HG03280 (cell line): ENCODE data around the gene WSCD1.

Experiments
- ATAC-seq: cut with Tn5 transposase; IDR thresholded peaks from one replicate; pipeline ENCODE4 v1.9.1; 2021; ENCODE audit warnings: mild to moderate bottlenecking, moderate library complexity; ENCODE audit not compliant: unreplicated experiment

Gene WSCD1

DNA sequence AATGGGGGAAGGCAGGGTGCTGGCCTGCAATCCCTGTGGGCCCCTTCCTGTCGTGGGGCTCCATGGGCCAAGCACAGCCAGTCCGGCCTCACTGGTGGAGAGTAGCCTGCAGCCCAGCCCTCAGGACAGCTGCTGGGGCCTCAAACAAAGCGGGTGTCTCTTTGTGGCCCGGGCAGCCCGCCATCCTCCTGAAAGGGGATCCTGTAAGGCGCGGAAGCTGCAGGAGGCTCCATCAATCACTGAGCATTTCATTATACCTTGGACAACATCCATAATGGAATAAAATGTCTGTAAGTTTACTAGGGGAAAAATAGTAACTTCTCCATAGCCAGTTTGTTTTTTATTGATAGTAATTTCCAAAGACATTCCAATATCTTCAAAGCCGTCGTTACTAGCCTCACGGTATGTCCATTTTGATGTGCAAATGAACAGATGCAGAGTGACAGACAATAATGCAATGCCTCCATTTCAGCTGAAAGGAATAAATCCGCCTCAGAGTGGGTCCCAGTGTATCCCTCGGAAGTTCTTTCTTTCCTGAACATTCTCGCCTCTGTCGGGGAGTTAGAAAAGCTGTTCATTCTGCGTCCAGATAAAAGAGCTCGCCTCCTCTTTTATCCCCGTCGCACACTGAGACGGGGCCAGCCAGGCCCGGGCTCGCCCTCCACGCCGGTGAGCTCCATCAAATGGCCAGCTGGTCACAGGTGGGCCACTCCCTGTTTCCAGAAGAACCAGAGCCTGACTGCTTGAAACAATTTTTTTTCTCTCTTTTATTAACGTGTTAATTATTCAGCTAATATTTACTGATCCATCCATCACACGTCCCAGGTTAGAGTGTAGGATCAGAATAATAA lies 14.4 kb downstream of the WSCD1 start:
- ATAC-seq: no peak

DNA sequence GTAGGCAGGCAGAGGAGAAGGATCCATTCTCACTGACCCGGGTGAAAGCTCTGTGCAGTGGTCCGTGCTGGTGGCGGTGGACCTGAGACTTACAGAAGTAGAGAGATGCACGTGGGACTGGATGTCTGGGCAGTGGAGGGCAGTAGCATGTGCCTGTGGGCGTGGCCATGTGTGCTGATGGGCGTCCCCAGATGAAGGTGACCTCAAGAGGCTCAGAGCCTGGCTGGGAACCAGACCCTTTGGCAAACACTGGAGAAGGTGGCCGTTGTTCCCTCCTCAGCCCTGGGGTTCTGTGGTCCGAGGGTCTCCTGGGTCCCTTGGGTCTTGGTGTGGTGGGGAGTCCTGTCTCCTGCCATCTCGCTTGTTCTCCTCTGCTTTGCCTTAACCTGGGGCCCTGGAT lies 15.6 kb downstream of the WSCD1 start:
- no peak for ATAC-seq

DNA sequence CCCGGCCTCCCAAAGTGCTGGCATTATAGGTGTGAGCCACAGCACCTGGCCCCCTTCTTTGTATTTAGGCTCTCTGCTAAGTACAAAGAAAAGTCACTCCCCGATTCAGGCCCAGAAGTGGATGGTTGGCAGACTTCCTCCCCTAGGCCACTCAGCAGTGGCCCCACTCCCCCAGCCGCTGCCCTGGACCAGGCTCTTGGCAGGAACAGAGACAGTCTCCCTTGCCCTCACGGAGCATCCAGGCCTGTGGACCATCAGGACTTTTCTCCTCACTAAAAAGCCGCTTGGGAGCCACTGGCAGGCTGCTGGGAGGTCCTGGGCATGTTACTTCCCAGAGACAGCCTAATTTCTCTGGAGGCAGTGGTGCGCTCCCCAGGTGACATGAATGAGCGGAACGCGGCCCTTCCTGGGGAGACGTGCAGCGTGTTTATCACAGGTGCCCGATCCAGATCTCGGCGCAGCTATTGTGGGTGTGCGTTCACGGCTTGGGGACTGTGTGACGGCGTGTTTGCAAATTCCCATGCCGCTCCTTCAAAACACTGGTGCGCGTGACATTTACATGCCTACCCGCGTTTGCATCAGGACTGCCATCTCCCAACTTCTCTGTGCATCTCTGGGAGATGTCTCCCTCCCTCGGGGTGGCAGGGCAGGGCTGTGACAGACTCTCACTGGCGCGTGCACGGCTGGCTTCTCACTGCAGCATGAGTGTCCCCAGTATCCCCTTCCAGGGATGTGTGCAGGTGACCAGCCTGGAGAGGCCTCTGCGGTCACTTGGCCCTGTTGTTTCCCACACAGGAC lies 16.6 kb downstream of the WSCD1 start:
- no peak for ATAC-seq

DNA sequence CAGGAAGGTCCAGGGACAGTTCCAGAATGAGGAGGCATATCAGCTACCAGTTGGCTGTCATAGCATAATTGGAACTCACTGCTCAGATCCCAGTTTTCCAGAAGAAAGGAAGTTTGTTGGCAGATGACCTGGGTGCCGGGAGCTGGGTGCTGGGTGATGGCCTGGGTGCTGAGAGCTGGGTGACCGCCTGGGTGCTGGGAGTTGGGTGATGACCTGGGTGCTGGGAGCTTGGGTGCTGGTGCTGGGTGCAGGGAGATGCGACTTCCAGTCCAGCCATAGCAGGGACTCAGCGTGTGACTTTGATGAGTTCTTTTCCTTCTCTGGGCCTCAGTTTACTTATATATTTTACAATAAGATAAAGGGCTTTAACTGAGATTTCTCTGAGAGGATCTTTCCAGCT lies 18.0 kb downstream of the WSCD1 start:
- no peak for ATAC-seq

DNA sequence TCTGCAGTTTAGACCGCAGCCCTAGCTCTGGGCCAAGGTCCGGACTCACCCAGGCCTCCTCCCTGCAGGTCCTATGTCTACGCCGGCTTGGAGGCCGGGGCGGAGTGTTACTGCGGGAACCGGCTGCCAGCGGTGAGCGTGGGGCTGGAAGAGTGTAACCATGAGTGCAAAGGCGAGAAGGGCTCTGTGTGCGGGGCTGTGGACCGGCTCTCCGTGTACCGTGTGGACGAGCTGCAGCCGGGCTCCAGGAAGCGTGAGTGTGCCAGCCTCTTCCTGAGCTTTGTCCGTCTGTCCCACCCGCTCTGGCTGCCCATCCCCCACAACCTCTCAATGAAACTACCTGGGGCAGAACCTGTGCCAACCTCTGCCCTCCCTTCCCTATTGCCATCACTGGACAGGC lies 20.1 kb downstream of the WSCD1 start:
- no peak for ATAC-seq

DNA sequence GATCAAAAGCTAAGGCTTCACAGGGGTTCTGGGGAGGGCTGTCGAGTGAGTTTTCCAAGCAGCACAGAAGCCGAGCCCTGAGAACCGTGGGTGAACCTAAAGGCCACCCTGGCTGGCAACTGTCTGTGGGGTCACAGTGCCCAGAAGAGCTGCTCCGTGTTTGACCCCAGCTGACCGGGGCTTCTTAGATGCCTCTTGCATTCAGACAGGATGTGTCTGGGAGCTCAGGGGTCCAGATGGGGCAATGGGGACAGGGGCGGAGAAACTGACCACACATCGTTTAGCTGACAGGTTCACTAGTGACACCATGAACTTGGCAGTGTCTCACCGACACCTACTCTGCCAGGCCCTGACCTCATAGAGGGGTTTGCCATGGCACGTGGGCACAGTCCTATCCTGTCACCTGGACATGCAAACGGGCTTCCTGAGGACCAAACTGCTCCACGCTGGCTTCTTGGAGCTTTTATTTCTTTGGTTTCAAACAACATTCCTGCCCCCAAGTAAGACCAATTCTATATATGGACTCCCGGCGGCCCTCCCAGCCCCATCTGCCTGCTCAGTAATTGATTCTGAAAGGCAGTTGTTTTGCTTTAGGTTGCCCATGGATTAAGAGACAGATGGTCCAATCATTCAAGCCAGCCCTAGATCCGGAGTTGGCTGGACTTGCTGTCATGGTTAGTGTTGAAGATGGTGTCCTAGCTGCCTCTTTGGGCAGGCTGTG lies 22.2 kb downstream of the WSCD1 start:
- ATAC-seq: no peak

DNA sequence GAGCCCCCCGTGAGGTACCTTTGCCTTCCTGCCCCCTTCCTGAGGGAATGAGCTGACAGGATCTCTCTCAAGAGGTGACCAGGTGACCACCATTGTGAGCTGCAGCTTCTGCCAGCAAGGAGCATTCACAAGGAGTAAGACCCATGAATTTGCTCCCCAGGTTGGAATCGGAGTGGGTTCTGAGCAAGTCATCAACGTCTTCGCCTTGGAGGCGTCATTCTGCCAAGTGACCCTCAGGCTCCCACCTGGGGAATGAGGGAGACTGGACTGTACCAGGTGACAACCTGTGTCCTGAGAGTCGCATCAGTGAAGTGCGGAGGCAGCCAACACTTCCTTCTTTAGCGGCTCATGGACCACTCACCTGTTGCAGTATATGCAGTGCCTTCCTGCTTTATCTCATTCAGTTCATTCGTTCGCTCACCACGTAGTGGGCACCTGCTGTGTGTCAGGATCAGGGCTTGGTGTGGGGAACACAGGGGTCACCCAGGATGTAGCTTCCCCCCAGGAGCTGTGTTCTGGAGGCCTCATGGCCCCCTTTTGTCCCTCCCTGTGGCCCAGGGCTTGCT lies 22.8 kb downstream of the WSCD1 start:
- no peak for ATAC-seq

DNA sequence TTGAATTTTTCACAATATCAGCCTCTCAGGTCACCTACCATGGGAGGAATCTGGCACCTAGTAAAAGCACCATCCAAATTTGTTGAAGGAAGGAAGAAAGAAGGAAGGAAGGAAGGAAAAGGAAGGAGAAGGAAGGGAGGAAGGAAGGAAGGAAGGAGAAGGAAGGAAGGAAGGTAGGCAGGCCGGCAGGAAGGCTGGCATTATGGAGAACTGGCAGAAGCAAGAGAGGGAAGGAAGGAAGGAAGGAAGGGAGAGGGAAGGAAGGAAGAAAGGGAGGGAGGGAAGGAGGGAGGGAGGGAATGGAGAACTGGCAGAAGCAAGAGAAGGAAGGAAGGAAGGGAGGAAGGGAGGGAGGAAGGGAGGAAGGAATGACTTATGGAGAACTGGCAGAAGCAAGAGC lies 24.3 kb downstream of the WSCD1 start:
- no peak for ATAC-seq

DNA sequence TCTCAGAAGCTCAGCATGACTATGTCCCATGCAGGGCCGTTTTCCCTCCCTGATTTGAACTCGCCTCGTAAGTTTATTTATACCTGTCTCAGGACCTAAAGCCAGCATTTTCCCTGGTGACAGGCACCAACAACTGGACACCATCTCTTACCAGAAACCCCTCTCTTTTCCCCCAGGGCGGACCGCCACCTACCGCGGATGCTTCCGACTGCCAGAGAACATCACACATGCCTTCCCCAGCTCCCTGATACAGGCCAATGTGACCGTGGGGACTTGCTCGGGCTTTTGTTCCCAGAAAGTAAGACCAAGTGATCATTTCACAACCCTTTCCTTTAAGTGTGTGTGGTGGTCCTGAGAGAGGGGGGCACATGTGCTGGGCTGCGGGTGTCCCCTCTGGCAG lies 24.7 kb downstream of the WSCD1 start:
- ATAC-seq: no peak

DNA sequence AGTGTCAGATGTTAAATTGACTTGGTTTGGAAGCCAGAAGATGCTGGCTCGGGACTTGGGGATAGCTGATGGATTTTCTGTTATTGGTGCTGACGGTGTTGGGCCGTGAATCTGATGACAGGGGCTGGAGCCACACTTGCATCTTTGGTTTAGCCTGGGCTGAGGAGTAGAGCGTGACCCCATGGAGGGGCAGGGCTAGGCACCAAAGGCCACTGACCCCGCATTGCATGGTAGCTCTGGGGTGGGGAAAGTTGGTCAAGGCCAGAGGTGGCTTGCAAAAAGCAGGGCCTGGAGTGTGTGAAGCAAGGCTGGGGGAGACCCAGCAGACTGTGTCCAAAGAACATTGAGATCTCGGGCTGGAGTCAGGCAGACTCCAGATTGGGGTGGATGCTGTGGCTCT lies 25.3 kb downstream of the WSCD1 start:
- no peak for ATAC-seq

DNA sequence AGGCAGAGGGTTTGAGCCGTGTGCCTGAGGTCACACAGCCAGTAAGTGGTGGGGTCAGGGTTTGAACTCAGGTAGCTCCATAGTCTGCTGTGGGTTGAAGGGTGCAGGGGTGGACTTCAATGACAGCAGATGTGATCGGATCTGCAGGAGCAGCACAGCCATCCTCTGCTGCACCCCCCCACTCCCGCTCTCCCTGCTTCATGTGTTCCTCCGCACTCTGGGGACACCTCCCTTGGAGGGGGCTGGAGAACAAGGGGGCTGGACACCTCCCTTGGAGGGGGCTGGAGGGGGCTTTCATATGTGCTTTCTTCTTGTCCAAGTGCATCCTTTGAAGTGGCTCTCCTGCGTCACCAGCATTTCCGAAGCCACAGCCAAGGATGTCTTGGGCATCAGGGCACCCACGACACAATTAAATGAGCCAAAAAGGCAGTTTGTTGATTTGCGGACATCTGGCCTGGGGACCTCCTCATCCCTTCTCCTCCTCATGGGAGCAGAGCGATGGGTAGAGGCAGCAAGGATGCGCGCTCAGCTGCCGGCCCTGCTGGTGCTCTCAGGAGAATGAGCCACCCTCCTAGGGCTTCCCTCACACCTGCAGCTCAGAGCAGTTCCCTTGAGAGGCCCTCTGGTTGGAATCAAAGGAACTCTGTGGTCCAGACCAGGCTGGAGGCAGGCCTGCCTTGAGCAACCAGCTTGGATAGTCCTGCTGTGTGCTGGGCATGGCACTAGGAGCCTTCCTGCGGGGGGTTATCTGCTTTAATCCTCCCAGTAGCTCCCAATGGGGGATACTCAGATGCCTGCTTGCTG lies 26.2 kb downstream of the WSCD1 start:
- ATAC-seq: no peak

DNA sequence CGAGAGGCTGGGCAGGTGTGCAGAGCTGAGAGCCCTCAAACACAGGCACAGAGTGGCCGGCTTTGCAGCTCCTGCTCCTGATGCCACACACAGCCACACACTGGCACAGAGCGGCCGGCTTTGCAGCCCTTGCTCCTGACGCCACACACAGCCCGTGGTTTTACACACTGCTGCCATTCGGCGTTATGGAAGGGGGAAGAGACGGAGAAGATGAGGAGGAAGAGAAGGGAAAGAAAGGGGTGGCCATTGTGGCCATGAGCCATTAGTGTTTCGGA lies 26.8 kb downstream of the WSCD1 start:
- ATAC-seq: no peak

DNA sequence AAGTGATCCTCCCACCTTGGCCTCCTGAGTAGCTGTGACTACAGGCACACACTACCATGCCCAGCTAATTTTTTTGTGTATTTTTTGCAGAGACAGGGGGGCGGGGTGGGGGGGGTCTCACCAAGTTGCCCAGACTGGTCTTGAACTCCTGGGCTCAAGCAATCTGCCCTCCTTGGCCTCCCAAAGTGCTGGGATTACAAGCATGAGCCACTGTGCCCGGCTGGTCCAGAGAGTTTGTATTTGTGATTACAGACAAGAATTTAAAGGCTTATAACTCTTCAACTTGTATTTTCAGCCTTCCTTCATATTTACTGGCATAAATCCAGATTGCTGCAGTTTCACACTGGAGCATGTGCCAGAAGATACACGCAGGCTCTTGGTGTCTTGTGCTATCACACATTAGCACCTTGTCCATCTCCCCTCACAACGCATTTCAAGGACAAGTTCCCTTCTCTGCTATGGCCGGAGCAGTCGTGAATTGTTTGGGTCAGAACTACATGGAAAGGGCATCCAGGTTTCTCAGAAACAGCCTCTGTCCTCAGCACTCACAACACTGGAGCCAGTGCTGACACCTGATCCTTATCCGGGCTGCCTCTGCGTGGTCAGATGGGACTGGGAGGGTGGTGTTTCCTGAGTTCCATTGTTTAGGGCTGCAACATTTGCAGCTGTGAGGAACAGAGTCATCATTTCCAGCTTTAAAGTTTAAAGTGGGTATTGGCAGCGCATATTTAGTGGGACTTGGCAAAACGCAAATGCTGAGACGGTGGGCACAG lies 28.1 kb downstream of the WSCD1 start:
- no peak for ATAC-seq

DNA sequence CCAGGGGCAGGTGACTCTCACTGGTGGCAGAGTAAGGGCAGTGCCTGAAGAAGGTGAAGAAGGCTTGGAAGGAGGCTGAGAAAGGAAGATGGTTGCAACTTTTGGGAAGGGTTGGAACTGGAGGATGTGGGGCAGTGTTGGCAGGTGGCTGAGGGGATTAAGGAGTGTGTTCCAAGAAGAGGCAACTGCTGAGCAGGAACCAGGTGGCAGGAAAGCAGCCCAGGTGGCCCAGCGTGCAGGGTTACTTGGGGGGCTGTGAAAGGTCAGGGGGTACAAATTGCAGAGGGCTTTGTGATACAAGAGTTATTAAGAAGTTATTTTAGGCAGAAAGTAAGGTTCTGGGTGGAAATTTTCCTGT lies 28.6 kb downstream of the WSCD1 start:
- ATAC-seq: no peak

DNA sequence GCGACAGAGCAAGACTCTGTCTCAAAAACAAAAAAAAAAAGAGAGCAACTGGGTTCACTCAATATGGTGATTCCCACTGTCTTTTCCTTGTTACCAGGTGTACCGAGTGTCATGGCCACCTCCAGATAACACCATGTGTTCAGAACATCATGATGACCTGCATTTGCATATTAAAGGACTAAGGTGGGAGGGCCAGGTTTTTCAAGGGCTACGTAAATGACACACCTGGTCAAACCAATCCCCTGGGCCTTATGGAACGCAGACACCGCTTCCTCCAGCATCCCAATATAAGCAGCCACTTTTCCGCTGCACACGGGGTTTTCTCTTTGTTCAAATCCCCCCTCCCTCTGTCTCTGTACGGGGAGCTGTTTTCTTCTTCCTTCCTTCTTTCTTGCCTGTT lies 29.3 kb downstream of the WSCD1 start:
- no peak for ATAC-seq

DNA sequence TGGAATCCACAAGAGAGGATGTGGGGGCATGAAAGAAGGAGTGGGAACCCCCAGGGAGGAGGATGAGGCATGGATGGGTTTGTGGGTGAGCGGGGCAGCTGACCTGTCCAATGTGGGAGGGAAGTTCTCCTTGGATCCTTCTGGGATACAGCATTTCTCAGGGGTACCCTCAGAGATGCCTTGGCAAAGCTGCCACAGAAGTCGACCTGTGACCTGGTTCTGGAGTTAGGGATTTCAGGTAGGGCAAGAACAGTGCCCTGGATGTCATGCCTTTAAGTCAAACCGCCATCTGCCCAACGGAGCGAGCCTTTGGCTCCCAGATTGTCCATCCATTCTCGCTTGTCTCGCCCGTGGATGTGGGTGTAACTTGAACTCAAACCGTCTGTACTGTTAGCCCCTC lies 30.0 kb downstream of the WSCD1 start:
- no peak for ATAC-seq

DNA sequence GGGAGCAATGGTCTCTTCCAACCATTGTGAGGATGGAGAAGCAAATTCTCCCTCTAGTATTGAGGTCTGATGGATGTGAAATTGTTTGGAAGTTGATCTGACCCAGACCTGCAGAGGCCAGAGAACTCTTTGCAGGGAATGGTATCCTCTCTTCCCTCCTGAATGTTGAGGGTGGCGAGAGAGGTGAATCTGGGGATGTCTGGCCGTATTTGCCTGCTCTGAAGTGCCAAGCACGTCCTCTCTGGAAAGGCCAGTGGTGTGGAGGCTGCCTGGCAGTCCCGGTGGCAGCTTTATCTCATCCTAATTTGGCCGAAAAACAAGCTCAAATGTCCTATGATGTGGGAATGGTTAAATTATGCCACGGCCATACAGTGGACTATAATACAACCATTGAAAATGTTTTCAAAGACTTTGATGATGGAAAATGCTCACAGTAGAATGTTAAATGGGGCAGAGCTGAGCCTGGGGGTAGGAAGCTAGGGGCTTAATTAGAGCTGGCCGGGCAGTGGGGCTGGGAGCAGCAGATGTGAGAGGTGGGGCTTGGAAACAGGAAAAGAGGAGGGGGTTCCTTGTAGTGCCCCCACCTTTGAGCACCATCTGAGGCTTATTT lies 30.8 kb downstream of the WSCD1 start:
- no peak for ATAC-seq

DNA sequence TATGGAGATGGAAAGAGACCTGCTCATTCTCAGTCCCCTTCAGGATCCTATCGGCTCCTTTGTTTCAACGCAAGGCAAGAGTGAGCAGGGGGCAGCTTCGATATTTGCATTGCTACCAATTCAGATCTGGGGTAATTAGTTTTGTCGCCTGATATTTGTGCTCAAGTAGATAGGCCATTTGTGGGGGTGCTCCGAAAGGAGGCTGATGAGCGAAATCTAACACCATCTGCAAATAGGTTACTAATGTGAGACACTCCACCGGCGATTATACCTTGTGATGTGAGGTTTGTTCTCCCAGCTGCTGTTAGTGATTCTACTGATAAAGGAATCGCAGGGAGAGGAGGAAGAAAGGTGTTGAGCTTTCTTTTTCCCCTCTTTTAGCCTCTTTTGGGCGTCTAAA lies 31.5 kb downstream of the WSCD1 start:
- ATAC-seq: no peak

DNA sequence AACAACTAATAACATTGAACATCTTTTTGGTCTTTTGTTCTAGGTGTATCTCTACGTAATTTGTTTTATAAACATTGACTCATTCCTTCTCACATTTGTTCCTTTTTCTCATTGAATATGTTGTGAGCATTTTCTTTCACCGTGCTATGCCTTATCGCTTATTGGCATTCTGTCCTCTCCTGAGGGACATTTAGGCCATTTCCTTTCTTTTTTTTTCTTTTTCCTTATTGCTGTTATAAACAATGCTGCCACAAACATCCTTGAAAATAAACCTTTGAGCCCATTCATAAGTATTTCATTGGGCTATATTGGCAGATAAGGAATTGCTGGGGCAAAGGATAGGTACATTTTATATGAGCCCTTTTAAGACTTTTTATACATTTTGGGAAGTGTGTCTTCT lies 32.4 kb downstream of the WSCD1 start:
- no peak for ATAC-seq
